ENCODE results near the gene PIGL. TPM values are rescaled to one million over a fixed set of nuclear protein-coding genes. Genes with fewer than 3 reads are reported as not detected.
"Not testable (repeated sequence)": the region's sequence is repeated elsewhere in the genome, so short reads cannot be mapped to it uniquely, and the experiment has no call there.

PIGL gene
- total RNA-seq, 1 experiment from 2014 or later, result 44.1 TPM

- Mint-ChIP-seq H3K27me3 (ENCODE audit: low read depth) (no peaks in the 10 kb centered on the region), H3K9me3 (no peaks in the 10 kb centered on the region), H3K4me3 (no peak overlapping the region), H3K4me1 (peaks cover 2% of the 10 kb centered on the region; the same call in 1 of the 2 replicates), H3K27ac (no peak overlapping the region), H3K36me3 (0 out of 2 replicates have a peak, but pooled peaks cover 3% of the 10 kb centered on the region)
- CTCF ChIA-PET, result no interaction called here
- ATAC-seq (no peak), DNase-seq (ENCODE audit: low spot score) (no peak)
- TF ChIP-seq EMX1 (CRISPR knock-in tag; IDR thresholded peaks at IDR 0.05) (no peak), ZNF263 (CRISPR knock-in tag; IDR thresholded peaks at IDR 0.05; ENCODE audit: low read depth) (no peak), ATF6 (CRISPR knock-in tag; IDR thresholded peaks at IDR 0.05) (no peak), ESRRA (CRISPR knock-in tag; IDR thresholded peaks at IDR 0.05; ENCODE audit: borderline replicate concordance) (no peak), TP53 (CRISPR knock-in tag; IDR thresholded peaks at IDR 0.05) (no peak), MYBL2 (CRISPR knock-in tag; IDR thresholded peaks at IDR 0.05) (no peak), ARID4B (CRISPR knock-in tag; IDR thresholded peaks at IDR 0.05; ENCODE audit: borderline replicate concordance) (no peak), FOXP4 (CRISPR knock-in tag; IDR thresholded peaks at IDR 0.05) (no peak), GRHL2 (CRISPR knock-in tag; IDR thresholded peaks at IDR 0.05; ENCODE audit: insufficient replicate concordance, severe bottlenecking) (no peak), TEAD1 (CRISPR knock-in tag; IDR thresholded peaks at IDR 0.05) (no peak), NR2C2 (CRISPR knock-in tag; IDR thresholded peaks at IDR 0.05) (no peak), SOX15 (CRISPR knock-in tag; IDR thresholded peaks at IDR 0.05) (no peak), CDX4 (CRISPR knock-in tag; IDR thresholded peaks at IDR 0.05; ENCODE audit: borderline replicate concordance) (no peak), NFATC4 (CRISPR knock-in tag; IDR thresholded peaks at IDR 0.05) (no peak), STAT6 (CRISPR knock-in tag; conservative IDR thresholded peaks at IDR 0.05; ENCODE audit: low read depth) (no peak), JAZF1 (CRISPR knock-in tag; IDR thresholded peaks at IDR 0.05) (no peak)
- POLR2A ChIA-PET, result no interaction called here
Observed at GRCh38 chr17:16222406-16222805, 5.4 kb downstream of the PIGL start.

- ATAC-seq; H3K9me3 Mint-ChIP-seq; H3K27me3 Mint-ChIP-seq (ENCODE audit: low read depth); H3K36me3 Mint-ChIP-seq; H3K4me1 Mint-ChIP-seq; DNase-seq (ENCODE audit: low spot score); H3K4me3 Mint-ChIP-seq: not testable (repeated sequence)
- CTCF ChIA-PET, result interaction anchor here (1.1 kb wide), 1 partner anchor 133 kb away, joined by 3 read pairs; no protein-coding TSS in a partner anchor
- POLR2A ChIA-PET, result interaction anchor here (0.6 to 1.0 kb wide), 2 partner anchors 15 to 1927 kb away, joined by 4 read pairs; partner anchors contain the start of gene NCOR1
- H3K27ac Mint-ChIP-seq, result peak overlapping the region; percentile 0; the same call in 1 of the 2 replicates
Observed at GRCh38 chr17:16229912-16230561, 13.0 kb downstream of the PIGL start.

Measured in WTC11 (cell line).